NT2/D1 (cell line): Measurements from ENCODE around the gene SLC6A16.

Experiments
- SUZ12 ChIP-seq: IDR thresholded peaks from 2 replicates; pipeline ENCODE4 v1.6.1; 2011; ENCODE audit not compliant: insufficient read length, insufficient read depth; ENCODE audit errors: extremely low read depth
- ZNF274 ChIP-seq: IDR thresholded peaks from 2 replicates; pipeline ENCODE4 v1.6.1; 2011; ENCODE audit warnings: mild to moderate bottlenecking, low read depth, low read length

DNA sequence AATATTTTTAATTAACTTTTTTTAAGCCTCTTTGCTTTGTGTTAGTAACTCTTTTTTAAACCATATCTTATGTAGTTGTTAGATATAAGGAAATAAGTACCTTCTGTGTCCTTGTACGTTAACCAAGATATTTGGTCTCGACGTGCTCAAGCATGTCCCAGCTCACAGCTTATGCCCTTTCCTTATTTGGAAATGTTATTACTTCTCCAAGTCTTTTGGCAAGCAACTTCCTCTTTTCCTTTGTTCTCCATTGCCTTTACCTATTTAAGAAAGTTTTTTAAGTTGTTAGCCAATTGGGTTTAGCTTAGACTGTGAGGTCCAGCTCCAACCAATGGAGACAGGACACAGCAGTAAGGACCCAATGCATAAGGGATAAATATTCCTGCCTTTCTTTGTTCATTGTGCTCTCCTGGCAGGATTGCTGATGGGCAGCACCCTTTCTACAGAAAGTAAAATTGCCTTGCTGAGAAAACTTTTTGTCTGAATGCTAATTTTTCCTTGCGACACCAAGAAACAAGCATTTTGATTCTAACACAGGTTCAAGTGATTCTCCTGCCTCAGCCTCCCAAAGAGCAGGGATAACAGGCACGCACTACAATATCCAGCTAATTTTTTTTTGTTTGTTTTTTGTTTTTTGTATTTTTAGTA, 43.8 kb upstream of the SLC6A16 start:
- TF ChIP-seq ZNF274 (no peak), SUZ12 (no peak)
